IPS-15b (cell line): ENCODE measurements around the gene TSPAN4.

Source experiments
- H3K27me3 ChIP-seq: one replicate; pipeline ENCODE4 v1.6.1; 2013; ENCODE audit warnings: low read length; ENCODE audit not compliant: control insufficient read depth, insufficient read depth
- H3K36me3 ChIP-seq: one replicate; pipeline ENCODE4 v1.6.1; 2013; ENCODE audit warnings: low read length; ENCODE audit not compliant: control insufficient read depth, insufficient read depth
- H3K4me1 ChIP-seq: one replicate; pipeline ENCODE4 v1.6.1; 2013; ENCODE audit warnings: mild to moderate bottlenecking, low read length; ENCODE audit not compliant: control insufficient read depth, insufficient read depth
- H3K4me3 ChIP-seq: one replicate; pipeline ENCODE4 v1.5.1; 2013; ENCODE audit warnings: low read depth, low read length
- H3K9ac ChIP-seq: one replicate; pipeline ENCODE4 v1.6.1; 2013; ENCODE audit warnings: low read depth, mild to moderate bottlenecking, low read length
- H3K9me3 ChIP-seq: one replicate; pipeline ENCODE4 v1.6.1; 2013; ENCODE audit warnings: mild to moderate bottlenecking, low read length; ENCODE audit not compliant: control insufficient read depth, insufficient read depth

Gene TSPAN4

GRCh38 chr11:869399-870126 lies 26.9 kb downstream of the TSPAN4 start:
- Histone ChIP-seq H3K27me3 (no peaks in the 10 kb centered on the region), H3K9ac (no peak overlapping the region), H3K4me3 (no peak overlapping the region), H3K9me3 (no peaks in the 10 kb centered on the region), H3K36me3 (peaks cover 47% of the 10 kb centered on the region), H3K4me1 (no peaks in the 10 kb centered on the region)

DNA sequence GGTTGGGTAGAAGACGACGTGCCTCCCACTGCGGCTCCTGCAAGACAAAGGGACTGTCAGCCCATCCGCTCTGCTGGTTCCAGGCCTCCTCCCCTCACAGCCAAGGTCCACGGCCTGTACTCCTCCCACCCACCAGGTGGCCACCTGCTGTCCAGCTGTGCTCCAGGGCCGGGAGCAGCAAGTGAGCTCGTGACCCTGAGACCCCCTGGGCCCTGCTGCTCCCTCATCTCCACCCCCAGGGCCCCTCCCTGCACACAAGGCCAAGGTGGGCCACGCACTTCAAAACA lies 27.4 kb downstream of the TSPAN4 start:
- Histone ChIP-seq H3K4me1 (no peaks in the 10 kb centered on the region), H3K36me3 (peaks cover 49% of the 10 kb centered on the region), H3K9me3 (no peaks in the 10 kb centered on the region), H3K4me3 (no peak overlapping the region), H3K27me3 (no peaks in the 10 kb centered on the region), H3K9ac (no peak overlapping the region)

DNA sequence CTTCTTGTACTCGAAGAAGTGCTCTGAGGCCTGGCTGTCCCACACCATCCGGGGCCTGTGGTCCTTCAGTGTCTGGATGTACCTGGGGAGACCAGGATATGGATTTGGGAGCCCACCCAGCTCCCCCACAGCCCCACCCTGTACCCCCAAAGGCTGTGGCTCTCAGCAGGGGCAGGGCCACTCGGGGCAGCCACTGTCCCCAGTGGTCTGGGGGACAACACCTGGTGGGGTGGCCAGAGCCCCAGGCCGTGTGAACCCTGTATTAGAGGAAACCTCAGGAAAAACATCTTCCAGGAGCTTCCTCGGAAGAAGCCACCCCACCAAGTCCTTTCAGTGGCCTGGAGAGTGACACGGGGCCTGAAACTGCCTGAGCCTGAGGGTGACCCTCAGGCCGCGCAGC lies 27.8 kb downstream of the TSPAN4 start:
- peaks cover 50% of the 10 kb centered on the region for H3K36me3 ChIP-seq
- no peaks in the 10 kb centered on the region for H3K9me3 ChIP-seq
- H3K4me1 ChIP-seq, result no peaks in the 10 kb centered on the region
- no peak overlapping the region for H3K9ac ChIP-seq
- H3K27me3 ChIP-seq, result no peaks in the 10 kb centered on the region
- no peak overlapping the region for H3K4me3 ChIP-seq

GRCh38 chr11:871472-871871 lies 28.8 kb downstream of the TSPAN4 start:
- H3K4me3 ChIP-seq, result no peak overlapping the region
- peaks cover 49% of the 10 kb centered on the region for H3K36me3 ChIP-seq

GRCh38 chr11:872799-873198 lies 30.1 kb downstream of the TSPAN4 start:
- Histone ChIP-seq H3K4me1 (no peaks in the 10 kb centered on the region), H3K27me3 (no peaks in the 10 kb centered on the region), H3K4me3 (no peak overlapping the region), H3K9me3 (no peaks in the 10 kb centered on the region), H3K36me3 (peaks cover 46% of the 10 kb centered on the region), H3K9ac (no peak overlapping the region)

More at GRCh38 chr11:871472-871871, 28.8 kb downstream of the TSPAN4 start:
- H3K4me1 ChIP-seq, result no peaks in the 10 kb centered on the region
- no peak overlapping the region for H3K9ac ChIP-seq
- no peaks in the 10 kb centered on the region for H3K9me3 ChIP-seq
- no peaks in the 10 kb centered on the region for H3K27me3 ChIP-seq

DNA sequence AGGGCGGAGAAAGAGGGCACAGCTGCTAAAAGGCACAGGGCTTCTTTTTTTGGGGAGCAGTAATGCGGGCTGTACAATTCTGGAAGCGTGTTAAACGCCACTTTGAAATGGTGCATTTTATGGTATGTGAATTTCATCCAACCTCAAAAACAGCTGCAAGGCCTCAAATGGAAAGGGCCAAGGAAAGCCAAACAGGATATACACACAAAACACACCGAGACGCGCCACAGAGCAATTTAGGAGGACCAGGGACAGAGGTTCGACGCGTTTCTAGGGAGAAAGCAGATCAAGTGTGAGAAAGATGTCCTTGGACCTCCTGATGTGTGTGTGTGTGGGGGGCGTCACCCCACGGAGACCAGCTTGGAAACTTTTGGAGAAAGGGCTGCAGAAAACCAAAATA lies 31.1 kb downstream of the TSPAN4 start:
- no peak overlapping the region for H3K4me3 ChIP-seq
- no peak overlapping the region for H3K9ac ChIP-seq
- no peaks in the 10 kb centered on the region for H3K9me3 ChIP-seq
- peaks cover 44% of the 10 kb centered on the region for H3K36me3 ChIP-seq
- H3K27me3 ChIP-seq, result no peaks in the 10 kb centered on the region
- H3K4me1 ChIP-seq, result no peaks in the 10 kb centered on the region

DNA sequence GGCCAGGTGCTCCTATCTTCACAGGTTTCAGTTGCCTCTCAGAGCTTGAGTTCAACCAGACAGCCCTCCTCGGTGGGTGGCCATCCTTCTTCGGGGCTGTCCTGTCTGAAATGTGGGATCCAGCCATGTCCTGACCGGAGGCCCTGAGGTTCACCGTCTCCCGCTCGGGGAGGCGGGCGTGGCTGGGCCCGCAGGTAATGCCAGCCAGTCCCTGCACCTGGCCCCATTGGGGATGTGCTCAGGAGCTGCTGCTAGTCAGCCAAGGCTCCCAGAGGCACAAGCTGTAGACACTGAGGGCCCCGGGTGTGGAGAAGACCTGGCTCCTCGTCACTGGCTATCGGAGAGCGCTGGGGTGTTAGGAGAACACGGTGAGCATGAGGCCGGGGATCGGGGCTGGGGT lies 32.6 kb downstream of the TSPAN4 start:
- no peak overlapping the region for H3K4me3 ChIP-seq
- H3K9me3 ChIP-seq, result no peaks in the 10 kb centered on the region
- H3K4me1 ChIP-seq, result no peaks in the 10 kb centered on the region
- H3K9ac ChIP-seq, result no peak overlapping the region
- H3K36me3 ChIP-seq, result peaks cover 35% of the 10 kb centered on the region
- H3K27me3 ChIP-seq, result no peaks in the 10 kb centered on the region

- H3K9me3 ChIP-seq, result no peaks in the 10 kb centered on the region
- H3K4me3 ChIP-seq, result no peak overlapping the region
- peaks cover 41% of the 10 kb centered on the region for H3K36me3 ChIP-seq
- H3K4me1 ChIP-seq, result no peaks in the 10 kb centered on the region
- no peaks in the 10 kb centered on the region for H3K27me3 ChIP-seq
- H3K9ac ChIP-seq, result no peak overlapping the region
These were observed 33.2 kb downstream of the TSPAN4 start for GRCh38 chr11:875769-876301.

DNA sequence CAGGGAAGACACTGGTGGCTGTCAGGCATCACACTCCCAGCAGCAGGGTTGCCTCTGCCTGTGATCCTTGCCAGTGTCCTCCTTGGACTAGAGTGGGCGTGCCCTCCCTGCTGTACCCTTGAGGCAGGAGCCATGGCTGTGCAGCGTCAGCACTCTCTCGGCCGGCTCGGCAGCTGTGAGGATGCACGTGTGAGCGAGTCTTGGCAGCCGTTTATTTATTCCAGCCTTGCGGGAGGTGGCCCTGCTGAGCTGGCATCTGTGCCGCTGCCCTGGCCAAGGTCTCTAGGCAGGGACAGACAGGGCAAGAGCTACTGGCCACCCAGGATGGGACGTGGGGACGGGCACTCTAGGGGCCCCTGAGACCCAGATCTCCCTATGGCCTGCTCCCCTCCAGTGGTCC lies 33.9 kb downstream of the TSPAN4 start:
- Histone ChIP-seq H3K4me1 (no peaks in the 10 kb centered on the region), H3K9me3 (no peaks in the 10 kb centered on the region)

GRCh38 chr11:877565-877964 lies 34.9 kb downstream of the TSPAN4 start:
- Histone ChIP-seq H3K27me3 (no peaks in the 10 kb centered on the region), H3K9ac (no peak overlapping the region), H3K36me3 (peaks cover 34% of the 10 kb centered on the region), H3K9me3 (no peaks in the 10 kb centered on the region), H3K4me1 (no peaks in the 10 kb centered on the region), H3K4me3 (no peak overlapping the region)

More for the DNA sequence above, 33.9 kb downstream of the TSPAN4 start:
- H3K9ac ChIP-seq, result no peak overlapping the region
- no peaks in the 10 kb centered on the region for H3K27me3 ChIP-seq
- H3K36me3 ChIP-seq, result peaks cover 37% of the 10 kb centered on the region
- no peak overlapping the region for H3K4me3 ChIP-seq

- H3K4me1 ChIP-seq, result no peaks in the 10 kb centered on the region
- H3K36me3 ChIP-seq, result peaks cover 38% of the 10 kb centered on the region
- H3K27me3 ChIP-seq, result no peaks in the 10 kb centered on the region
- H3K9ac ChIP-seq, result no peak overlapping the region
- H3K4me3 ChIP-seq, result no peak overlapping the region
- no peaks in the 10 kb centered on the region for H3K9me3 ChIP-seq
These were observed 37.8 kb downstream of the TSPAN4 start for GRCh38 chr11:880447-880846.

GRCh38 chr11:882596-882995 lies 39.9 kb downstream of the TSPAN4 start:
- Histone ChIP-seq H3K9me3 (no peaks in the 10 kb centered on the region), H3K4me3 (no peak overlapping the region), H3K36me3 (peaks cover 43% of the 10 kb centered on the region), H3K4me1 (no peaks in the 10 kb centered on the region), H3K9ac (no peak overlapping the region), H3K27me3 (no peaks in the 10 kb centered on the region)
